GM18868 (cell line): ENCODE data around the gene SCN10A.

Experiments used
- ATAC-seq: cut with Tn5 transposase; IDR thresholded peaks from one replicate; pipeline ENCODE4 v1.9.1; 2021; ENCODE audit warnings: mild to moderate bottlenecking, moderate library complexity; ENCODE audit not compliant: unreplicated experiment

SCN10A gene

DNA sequence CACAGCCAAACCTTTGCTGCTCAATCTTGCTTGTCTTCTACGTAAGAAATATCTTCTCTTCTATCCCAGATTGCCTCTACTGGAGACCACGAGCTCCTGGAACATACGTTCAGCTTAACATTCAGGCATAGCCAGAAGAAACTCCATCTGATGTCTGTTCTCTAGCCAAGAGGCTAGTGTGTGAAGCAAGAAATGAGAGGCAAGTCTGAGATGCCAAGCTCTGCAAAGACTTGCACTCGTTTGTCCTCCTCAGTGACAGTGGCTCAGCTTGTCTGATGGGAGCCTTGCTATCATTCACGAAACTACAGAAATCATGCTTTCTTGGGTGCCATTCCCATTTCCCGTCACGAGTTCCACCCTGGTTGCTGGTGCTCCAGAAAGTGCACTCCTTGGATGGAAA, at the start of gene SCN10A:
Gene SCN10A (minus strand): TSS at position 192 of the 400 bp plus-strand sequence. CDS start 22,207 bp downstream, outside the sequence.
- no peak for ATAC-seq

DNA sequence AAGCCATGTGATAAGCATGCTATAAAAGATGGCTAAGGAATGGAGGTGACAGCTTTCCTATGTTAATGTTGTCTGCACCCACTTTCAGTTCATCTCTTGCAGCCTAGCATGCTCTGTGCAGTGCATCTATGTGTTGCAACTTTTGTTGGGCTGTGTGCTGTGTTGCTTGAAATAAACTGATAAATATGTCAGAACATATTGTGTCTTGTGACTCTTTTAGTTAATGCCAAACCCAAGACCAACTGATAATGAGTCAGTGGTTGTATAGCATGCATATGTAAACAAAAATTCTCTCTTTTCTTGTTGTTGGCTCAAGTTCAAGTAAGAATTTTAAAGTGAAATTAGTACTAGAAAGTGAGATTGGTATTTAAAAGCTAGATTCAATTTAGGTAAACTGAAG, 37.0 kb upstream of the SCN10A start:
- no peak for ATAC-seq

DNA sequence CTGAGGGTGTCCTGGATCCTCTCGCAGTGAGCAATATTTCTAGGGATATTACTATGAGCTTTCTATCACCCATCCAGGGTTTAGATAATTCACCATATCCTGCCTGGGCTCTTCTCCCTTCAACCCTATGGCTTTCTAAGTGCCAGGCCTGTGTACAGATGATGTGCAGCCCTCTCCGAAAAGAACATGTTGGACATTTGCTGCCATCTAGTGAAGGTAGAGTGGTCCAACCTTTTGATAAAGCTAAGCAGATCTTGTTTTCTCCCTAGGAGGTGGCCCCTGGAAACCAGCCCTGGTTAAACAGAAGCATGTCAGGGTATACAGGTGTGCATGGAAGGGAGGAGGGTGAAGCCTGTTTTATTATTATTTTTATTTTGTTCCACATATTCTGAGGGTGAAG, 27.9 kb upstream of the SCN10A start:
- peak; percentile 51 for ATAC-seq

DNA sequence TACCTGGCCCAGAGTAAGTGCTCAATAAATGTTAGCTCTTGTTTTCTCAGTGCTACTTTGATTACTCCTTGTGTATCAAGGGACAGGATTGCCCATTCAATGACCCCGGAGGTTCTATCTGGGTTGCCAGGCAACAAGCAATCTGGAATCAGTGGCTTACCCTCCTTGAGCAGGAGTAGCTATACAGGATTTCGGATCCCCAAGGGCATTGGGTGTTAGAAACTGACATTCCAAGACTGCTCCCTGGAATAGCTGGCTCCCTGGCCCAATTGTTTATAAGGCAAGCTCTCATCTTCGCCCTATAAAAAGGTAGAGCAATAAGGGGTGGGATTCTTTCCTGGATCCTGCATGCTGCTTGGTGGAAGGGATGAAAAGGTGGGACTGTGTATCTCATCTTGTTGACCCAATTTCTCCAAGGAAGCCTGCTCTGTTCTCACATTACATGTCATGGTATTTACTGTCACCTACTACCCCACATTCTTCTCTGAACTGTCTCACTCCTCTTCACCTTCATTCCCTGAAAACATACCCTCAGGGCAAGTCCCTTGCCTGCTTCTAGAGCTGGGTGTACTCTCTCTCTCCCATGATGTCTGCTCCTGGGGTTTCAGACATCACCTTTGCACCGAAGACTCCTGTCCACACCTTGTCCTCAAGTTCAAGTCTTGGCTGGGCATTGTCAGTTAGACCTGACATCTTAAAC, 26.4 kb upstream of the SCN10A start:
- no peak for ATAC-seq

DNA sequence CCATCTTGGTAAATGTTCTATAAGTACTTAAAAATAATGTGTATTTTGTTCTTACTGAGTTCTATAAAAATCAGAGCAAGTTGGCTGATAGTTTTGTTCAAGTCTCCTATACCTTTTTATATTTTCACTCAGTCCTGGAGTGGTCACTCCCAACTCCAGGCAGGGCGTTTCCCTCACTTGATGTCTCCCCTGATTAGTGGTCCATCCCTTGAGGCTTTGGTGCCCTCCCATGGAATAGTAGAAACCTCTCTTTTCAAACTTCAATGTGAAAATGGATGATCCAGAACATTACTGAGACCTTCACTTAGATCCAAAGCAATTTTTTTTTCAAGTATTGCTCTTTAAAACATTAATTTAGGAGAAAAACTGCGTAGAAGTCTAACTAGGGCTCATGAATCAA, 25.0 kb upstream of the SCN10A start:
- ATAC-seq = no peak

DNA sequence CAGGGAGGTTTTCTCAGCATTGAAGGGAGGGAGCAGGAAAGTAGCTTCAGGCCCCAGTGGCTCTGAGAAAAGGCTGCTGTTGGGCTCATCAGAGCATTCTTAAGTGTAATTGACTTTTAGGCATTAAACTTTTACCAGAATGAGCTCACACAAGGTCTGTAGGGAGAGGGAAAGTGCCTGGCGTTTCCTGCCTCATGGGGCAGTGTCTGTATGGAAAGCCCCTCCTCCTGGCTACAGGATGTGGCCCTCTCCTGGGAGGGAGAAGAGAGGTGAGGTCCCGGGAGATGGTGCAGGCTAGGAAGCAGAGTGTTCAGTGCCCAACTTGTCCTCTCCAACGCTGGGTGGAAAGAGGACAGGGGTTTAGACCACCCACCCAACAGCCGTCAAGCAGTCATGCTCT, 21.3 kb upstream of the SCN10A start:
- ATAC-seq = no peak

DNA sequence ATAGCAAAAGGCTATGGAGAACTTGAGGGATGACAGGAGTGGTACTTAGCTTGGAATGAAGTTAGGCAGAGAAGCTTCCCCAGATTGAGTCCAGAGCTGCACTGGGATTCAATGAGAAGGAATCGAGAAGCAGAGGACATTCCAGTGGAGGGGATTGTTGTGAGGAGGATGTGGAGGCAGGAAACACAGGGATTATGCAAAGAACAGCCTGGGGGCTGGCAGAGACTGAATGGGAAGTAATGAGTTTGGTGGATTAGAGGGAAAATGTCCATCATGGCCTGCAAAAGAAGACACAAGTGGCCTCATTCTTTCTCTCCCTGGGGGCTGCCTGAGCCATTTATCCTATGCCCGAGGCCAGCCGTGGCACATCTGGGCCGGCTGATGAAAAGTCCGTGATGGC, 20.5 kb upstream of the SCN10A start:
- no peak for ATAC-seq

DNA sequence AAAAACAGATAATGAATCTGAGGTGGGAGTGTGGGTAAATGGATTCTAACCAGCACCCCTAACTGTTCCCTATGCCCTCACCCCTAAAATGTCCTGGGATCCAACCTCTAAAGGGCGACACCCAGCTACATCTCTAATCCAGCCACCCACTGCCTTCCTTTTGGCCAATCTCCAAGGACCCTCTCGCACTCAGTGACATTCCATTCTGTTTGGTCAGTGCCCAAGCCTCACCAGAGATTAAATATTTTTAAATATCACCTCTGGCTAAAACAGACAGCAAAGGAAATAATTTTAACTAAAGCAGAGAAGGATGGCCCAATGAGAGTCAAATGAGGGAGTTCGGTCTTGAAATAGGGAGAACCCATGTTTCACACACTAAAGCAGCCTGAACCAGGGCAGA, 19.9 kb upstream of the SCN10A start:
- no peak for ATAC-seq

DNA sequence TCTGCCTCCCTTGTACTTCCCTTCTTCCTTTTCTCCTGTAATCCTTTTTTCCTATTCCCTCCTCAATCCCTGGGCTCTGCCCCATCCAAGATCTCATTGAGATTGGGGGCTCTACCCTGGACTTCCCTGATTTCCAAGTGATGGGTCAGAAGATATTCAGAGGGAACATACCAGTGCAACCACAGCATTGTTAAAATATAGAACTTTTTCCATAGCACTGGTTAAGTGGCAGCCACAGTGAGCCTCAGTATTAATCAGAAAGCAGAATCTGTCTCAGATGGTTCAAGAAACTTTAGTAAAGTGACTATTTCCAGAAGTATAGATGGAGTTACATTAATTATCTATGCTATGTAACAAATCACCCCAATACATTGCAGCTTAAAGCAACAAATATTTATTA, 18.7 kb upstream of the SCN10A start:
- ATAC-seq = no peak

DNA sequence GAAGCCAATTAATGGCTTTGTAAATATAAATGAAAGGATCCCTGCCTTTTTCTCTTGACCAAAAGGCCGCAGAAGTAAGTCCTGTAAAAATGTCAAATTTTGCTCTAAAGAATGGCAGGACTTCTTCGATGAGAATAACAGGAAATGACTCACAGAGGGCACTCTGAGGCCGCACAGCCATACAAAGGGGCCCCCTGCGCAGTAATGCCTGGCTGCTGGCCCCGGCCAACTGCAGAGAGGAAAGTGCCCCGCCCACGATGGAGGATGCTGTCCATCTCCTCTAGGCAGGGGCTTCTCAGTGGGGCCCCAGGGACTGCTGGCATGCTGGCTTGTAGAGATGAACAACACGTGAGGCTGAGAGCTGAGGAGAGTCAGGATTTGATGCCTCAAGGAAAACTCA, 18.1 kb upstream of the SCN10A start:
- ATAC-seq = no peak

DNA sequence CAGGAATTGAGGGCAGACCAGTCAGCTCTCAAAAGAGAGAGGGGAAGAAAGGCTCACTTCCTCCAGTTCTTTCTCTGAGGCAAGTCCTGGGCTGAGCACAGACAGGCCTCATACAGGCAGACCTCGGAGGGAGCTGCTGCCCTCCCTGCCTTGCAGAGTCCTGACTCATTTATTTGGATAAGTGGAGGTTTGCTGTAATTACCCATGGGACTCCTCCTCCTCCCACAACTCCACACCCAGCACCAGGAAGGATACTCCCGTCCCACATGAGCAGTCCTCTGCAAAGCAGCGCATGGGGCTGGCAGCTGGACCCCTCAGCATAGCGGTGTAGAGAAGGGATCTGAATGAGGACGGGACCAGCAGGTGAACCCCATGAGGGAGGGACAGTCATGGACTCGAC, 13.4 kb upstream of the SCN10A start:
- ATAC-seq = no peak

DNA sequence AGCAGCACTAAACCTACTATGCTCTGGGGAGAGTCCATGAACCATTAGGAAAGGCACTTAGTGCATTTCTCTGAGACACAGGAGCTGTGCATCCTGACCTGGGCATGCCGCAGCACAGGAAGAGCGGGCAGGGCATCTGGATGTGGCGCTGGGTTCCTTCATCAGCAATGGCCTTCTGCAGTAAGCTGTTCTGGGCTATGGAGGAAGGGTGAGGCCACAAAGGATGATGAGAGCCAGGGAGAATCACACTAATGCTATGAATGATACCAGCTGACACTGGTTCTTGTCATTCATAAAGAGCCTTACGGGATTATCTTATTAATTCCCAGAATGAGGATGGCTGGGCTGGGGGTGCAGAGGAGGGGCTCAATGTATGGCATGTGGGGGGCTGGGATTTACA, 12.7 kb upstream of the SCN10A start:
- ATAC-seq = no peak

DNA sequence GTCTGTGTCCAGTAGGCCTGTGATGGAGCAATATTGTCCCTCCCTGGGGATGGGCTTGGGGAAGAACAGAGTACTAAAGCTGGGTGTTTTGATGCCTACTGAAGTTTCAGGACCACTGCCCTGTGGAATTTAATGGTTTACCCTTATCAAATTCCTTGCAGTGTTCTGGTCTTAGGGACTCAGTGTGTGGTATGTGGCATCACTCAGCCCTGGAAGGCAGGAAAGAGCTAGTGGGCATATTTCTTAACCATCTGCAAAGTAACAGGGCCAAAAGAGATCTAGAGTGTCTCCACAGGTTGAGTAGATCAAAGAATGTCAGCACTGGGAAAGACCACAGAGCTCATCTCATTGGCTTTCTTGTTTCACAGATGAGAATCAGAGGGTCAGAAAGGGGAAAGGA, 11.8 kb upstream of the SCN10A start:
- no peak for ATAC-seq

DNA sequence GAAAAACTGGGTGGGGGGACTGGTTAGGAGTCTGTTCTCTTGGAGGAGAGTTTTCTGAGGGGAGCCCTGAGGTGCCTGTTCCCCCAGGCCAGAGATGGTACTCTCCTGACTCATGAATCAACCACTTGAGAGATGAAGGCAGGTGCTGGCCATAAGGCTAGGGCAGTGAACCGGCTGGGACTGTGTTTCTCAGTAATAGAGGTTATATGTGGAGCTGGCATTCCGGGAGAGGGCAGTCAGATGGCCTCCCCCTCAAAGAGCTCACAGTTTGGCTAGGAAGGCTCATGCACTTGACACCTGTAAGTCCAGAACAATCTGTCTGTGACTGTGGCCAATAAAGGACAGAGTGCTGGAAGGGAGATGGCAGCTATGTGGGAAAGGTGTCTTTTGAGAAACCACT, 10.0 kb upstream of the SCN10A start:
- ATAC-seq = no peak

DNA sequence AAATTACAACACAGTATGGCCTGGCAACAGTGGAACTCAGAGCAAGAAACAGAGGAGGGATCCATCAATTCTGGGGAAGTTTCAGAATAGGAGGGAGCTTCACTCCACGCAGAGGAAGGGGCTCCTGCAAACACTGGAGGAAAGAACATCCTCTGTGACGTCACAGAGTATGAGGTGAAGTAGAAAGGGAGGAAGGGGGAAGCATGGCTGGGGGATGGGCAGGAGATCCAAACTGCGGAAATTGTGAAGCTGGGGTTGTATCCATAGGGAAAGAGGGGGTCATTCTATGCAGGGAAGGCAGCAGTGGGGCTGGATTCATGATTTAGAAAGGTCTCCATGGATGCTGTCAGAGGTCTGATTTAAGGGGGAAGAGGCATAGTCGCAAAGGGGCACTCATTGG, 8.3 kb upstream of the SCN10A start:
- ATAC-seq = no peak

DNA sequence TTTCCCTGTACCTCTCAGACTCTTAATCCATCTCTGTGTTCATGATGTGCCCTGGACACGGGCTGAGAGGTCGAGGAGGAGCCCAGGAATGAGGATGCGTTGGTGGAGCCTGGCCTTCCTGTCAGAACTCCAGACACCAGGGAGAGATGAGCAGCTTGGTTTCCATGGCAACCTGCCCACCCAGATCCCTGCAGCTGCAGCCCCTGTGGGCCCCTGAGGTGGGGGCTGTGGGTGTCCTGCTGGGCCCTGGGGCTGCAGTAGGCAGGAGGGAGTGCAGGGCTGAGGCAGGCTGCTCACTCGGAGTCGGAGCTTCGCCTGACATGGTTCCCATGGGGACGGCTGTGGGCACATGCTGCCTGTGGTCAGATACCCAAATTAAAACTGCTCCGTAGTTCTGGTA, 7.7 kb upstream of the SCN10A start:
- no peak for ATAC-seq

DNA sequence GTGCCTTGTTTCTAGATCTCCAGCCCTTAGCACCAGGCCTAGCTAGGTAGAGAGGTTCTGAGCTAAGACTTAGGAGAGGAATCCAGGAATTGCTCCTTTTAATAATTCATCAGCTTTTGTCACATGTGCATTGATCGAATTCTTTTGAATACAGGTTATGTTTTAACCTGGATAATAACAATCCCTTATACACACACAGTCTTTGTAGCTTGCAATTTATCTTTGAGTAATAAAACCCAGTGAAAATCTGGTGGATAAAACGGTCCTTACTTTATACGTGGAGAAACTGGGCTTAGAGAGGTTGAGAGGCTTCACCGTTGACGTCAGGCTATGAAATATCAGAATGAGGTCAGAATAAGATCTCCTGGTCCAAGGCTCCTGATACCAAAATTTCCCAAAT, 7.2 kb upstream of the SCN10A start:
- no peak for ATAC-seq

DNA sequence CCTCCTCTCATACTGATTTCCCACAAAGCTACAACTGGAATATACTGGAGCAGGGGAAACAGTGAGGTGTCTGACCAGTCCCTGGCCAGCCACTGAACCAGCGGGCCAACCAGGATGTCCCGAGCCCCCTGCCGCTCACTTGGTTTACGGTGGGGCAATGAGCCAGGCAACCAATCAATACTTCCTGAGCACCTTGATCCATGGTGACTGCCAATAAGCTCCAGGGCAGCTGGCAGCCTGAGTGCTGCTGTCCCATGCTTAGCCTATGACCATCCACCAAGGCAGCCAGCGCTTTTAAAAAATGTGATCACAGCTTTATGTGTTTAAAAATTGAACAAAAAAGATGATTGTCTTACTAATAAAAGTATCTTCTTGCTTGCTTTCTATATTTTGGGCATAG, 4.2 kb downstream of the SCN10A start:
- no peak for ATAC-seq

DNA sequence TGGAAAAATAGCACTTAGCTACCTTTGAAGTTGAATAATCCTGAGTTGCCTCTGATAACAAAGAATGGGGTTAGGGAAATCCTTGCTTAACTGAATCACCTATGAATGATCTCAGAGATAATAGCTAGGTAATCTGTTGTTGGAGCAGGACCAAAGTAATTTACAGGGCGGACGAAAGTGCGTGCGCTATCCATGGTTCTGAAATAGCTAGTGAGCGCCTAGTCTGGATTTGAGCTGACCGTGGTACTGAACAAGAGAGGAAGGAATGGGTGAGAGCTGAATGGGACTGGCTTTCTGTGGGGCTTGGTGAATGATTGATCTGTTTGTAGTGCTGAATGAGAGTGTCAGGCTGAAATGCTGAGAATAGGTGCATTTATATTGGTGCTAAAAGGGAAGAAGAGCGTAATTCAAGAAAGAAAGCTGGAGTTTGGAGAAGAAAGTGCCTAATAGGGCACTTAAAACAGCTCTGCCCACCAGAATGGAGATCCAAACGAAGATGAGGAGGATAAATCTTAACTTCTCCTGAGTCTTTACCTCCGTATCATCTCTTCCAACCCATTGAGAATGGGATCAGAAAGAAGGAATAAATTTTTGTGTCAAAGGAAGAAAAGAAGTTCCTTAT, 10.1 kb downstream of the SCN10A start:
- no peak for ATAC-seq

DNA sequence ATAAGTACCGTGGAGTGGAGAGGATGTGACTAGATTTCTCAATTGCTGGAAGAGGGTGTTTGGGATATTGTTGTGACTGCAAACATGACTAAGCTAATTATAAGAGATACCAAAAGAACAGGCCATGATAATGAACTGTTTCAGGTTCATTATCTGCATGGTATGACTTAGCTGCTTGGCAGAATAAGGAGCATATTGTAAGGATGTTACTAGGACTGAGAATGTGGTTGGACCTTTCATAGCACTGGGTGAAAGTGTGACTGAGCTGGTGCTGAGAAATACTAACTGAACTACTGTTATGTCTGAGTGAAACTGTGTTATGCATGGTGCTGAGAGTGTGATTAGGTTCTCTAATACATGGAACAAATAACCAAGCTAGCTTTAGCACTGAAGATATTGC, 11.0 kb downstream of the SCN10A start:
- no peak for ATAC-seq

DNA sequence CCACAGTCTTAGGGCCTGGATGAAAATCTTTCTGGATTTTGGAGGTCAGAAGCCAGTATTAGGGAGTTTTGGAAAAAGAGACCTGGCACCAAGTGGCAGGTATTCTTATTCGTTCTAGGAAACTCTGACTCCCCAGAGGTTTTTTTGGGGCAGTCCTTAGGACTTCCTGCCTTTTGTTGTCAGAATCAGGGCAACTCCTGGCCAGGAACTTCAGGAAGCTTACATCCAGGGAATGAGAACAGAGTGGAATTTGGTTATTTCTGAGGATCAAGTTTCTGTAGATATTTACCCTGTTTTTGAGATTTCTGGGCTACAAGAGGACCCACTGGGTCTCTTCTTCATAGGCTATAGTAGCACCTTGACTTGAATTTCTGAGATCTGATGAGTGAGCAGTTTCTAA, 15.5 kb downstream of the SCN10A start:
- ATAC-seq = no peak

DNA sequence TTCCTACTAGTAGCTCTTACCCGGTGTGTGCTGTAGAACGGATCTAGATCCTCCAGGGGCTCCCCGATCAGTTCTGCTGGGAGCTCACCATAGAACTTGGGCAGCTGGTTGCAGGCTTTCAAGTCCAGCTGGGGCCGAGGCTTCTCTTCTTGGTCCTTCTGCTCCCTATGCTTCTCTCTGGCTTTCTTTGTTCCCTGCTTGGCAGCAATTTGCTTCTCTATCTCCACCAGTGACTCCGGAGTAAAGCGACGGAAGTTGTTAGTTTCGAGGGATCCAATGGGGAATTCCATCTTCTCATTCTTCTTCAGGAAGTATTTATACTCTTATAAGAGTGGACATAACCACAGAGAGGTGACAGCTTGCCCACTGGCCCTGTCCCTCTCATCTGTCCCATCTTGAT, 22.3 kb downstream of the SCN10A start:
- ATAC-seq = no peak

DNA sequence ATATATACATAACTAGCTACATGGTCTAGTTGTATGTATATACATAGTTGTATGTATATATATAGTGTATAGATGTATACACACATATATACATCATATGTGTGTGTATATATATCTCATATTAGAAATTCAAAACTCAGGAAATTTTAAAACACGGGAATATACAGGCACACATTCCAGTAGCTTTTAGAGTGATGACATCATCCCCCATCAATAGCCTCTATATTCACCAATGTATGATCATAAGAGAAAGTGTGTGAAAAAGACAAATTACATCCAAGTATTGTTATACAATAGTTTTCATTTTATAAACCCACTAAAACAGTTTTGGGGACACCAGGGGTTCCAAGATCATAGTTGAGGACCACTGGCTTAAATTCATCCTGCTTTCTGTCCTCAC, 23.0 kb downstream of the SCN10A start:
- ATAC-seq = no peak
